NB4 (cell line): ENCODE measurements around the gene EEF2KMT.
"Not testable (repeated sequence)": the region's sequence is repeated elsewhere in the genome, so short reads cannot be mapped to it uniquely, and the experiment has no call there.

Experiments used
- MYC ChIP-seq: IDR thresholded peaks from 2 replicates; pipeline ENCODE4 v1.6.1; 2011; ENCODE audit warnings: low read depth, low read length
- POLR2A ChIP-seq: IDR thresholded peaks from 2 replicates; pipeline ENCODE4 v1.6.1; 2011; ENCODE audit warnings: mild to moderate bottlenecking; ENCODE audit not compliant: insufficient read length; ENCODE audit errors: extremely low read depth
- TF ChIP-seq, protein P1 (sequence below): IDR thresholded peaks from one replicate; pipeline ENCODE4 v1.5.1; 2012; ENCODE audit warnings: low read depth, low read length
- TF ChIP-seq, protein P2 (sequence below): IDR thresholded peaks from 2 replicates; pipeline ENCODE4 v1.6.1; 2011; ENCODE audit warnings: low read depth, low read length

DNA sequence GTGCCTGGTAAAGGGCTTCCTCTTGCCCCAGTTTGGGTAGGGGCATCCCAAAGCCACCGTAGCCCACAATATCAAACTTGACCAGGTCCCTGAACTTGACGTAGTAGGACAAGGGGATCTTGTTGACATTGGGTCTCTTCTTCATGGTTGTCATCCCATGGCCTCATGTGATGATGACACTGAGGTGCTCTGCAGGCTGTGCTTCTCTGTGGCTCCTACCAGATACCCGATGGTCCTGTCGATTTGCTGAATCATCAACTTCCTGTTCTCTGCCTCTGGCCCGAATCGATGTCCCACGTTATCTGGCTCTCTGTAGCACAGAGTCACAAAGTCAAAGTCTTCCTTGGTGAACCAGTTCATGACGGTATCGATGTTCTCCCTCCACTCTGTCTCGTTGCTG lies 13.3 kb upstream of the EEF2KMT start:
- TF ChIP-seq, protein P1, sequence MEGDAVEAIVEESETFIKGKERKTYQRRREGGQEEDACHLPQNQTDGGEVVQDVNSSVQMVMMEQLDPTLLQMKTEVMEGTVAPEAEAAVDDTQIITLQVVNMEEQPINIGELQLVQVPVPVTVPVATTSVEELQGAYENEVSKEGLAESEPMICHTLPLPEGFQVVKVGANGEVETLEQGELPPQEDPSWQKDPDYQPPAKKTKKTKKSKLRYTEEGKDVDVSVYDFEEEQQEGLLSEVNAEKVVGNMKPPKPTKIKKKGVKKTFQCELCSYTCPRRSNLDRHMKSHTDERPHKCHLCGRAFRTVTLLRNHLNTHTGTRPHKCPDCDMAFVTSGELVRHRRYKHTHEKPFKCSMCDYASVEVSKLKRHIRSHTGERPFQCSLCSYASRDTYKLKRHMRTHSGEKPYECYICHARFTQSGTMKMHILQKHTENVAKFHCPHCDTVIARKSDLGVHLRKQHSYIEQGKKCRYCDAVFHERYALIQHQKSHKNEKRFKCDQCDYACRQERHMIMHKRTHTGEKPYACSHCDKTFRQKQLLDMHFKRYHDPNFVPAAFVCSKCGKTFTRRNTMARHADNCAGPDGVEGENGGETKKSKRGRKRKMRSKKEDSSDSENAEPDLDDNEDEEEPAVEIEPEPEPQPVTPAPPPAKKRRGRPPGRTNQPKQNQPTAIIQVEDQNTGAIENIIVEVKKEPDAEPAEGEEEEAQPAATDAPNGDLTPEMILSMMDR, result not testable (repeated sequence)
- TF ChIP-seq POLR2A, MYC: not testable (repeated sequence)
- TF ChIP-seq, protein P2, sequence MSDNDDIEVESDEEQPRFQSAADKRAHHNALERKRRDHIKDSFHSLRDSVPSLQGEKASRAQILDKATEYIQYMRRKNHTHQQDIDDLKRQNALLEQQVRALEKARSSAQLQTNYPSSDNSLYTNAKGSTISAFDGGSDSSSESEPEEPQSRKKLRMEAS, result not testable (repeated sequence)
